ENCODE measurements around the gene PC.
A peak's percentile ranks its signal among the peaks of the same experiment; 100 is the strongest.
"Not testable (repeated sequence)": the region's sequence is repeated elsewhere in the genome, so short reads cannot be mapped to it uniquely, and the experiment has no call there.

PC gene

GRCh38 chr11:66978229-66978628 lies 20.0 kb upstream of the PC start:
- no peak for DNase-seq

- no peak for DNase-seq
Observed at GRCh38 chr11:66976925-66977324, 18.7 kb upstream of the PC start.

GRCh38 chr11:66976028-66976467 lies 17.9 kb upstream of the PC start:
- no peak for DNase-seq

- no peak for DNase-seq
Observed at GRCh38 chr11:66975405-66976027, 17.3 kb upstream of the PC start.

GRCh38 chr11:66974724-66975404 lies 16.7 kb upstream of the PC start, which contains the start of gene C11orf86:
C11orf86 (plus strand) TSS chr11:66975304; CDS start chr11:66975363, 59 bp downstream.
- DNase-seq = no peak

GRCh38 chr11:66973956-66974580 lies 15.9 kb upstream of the PC start:
- DNase-seq = no peak

- DNase-seq = no peak
Observed at GRCh38 chr11:66971488-66971887, 13.3 kb upstream of the PC start.

GRCh38 chr11:66970807-66971442 lies 12.7 kb upstream of the PC start:
- no peak for DNase-seq

GRCh38 chr11:66970371-66970806 lies 12.2 kb upstream of the PC start:
- DNase-seq = no peak

GRCh38 chr11:66969584-66970225 lies 11.5 kb upstream of the PC start:
- DNase-seq = no peak

GRCh38 chr11:66967670-66968425 lies 9.7 kb upstream of the PC start:
- no peak for DNase-seq

- no peak for DNase-seq
Observed at GRCh38 chr11:66966351-66966750, 8.2 kb upstream of the PC start.

- no peak for DNase-seq
Observed at GRCh38 chr11:66964495-66964894, 6.3 kb upstream of the PC start.

GRCh38 chr11:66962801-66963200 lies 4.6 kb upstream of the PC start:
- DNase-seq = no peak

- no peak for DNase-seq
Observed at GRCh38 chr11:66962247-66962646, 4.1 kb upstream of the PC start.

- DNase-seq = not testable (repeated sequence)
Observed at GRCh38 chr11:66961691-66962213, 3.6 kb upstream of the PC start.

- no peak for DNase-seq
Observed at GRCh38 chr11:66958956-66959274, 732 bp upstream of the PC start.

- peak; percentile 74 for DNase-seq
Observed at GRCh38 chr11:66957971-66958231, 282 bp downstream of the PC start.

- no peak for DNase-seq
Observed at GRCh38 chr11:66956689-66957290, 1.4 kb downstream of the PC start.

GRCh38 chr11:66953081-66953833 lies 4.9 kb downstream of the PC start:
- no peak for DNase-seq

- peak; percentile 43 for DNase-seq
Observed at GRCh38 chr11:66951927-66952337, 6.3 kb downstream of the PC start.
